HEK293T (cell line): ENCODE results near the gene HMCN2.

Source experiments
- ARNT ChIP-seq: fragments of 450-650 bp; IDR thresholded peaks from 2 replicates; pipeline ENCODE4 v1.6.1; 2017; ENCODE audit warnings: mild to moderate bottlenecking
- BHLHE40 ChIP-seq: fragments of 450-650 bp; IDR thresholded peaks from 2 replicates; pipeline ENCODE4 v1.6.1; 2016; ENCODE audit warnings: mild to moderate bottlenecking, moderate library complexity, borderline replicate concordance
- CTBP1 ChIP-seq: fragments of 450-650 bp; IDR thresholded peaks from 2 replicates; pipeline ENCODE4 v1.6.1; 2016; ENCODE audit warnings: borderline replicate concordance
- FOXK2 ChIP-seq: fragments of 450-650 bp; IDR thresholded peaks from 2 replicates; pipeline ENCODE4 v1.6.1; 2016; ENCODE audit warnings: mild to moderate bottlenecking
- FOXM1 ChIP-seq: fragments of 450-650 bp; IDR thresholded peaks from 2 replicates; pipeline ENCODE4 v1.6.1; 2017; ENCODE audit warnings: mild to moderate bottlenecking, borderline replicate concordance
- HDGF ChIP-seq: fragments of 450-650 bp; IDR thresholded peaks from 2 replicates; pipeline ENCODE4 v1.6.1; 2017; ENCODE audit warnings: antibody characterized with exemption, borderline replicate concordance
- L3MBTL2 ChIP-seq: fragments of 450-650 bp; conservative IDR thresholded peaks from 2 replicates; pipeline ENCODE4 v1.6.1; 2016; ENCODE audit warnings: mild to moderate bottlenecking
- LEF1 ChIP-seq: fragments of 450-650 bp; IDR thresholded peaks from 2 replicates; pipeline ENCODE4 v1.6.1; 2017; ENCODE audit warnings: mild to moderate bottlenecking, borderline replicate concordance
- NFRKB ChIP-seq: fragments of 450-650 bp; IDR thresholded peaks from 2 replicates; pipeline ENCODE4 v1.6.1; 2016; ENCODE audit warnings: mild to moderate bottlenecking, moderate library complexity
- SP1 ChIP-seq: fragments of 450-650 bp; IDR thresholded peaks from 2 replicates; pipeline ENCODE4 v1.6.1; 2017
- SUZ12 ChIP-seq: fragments of 450-650 bp; IDR thresholded peaks from 2 replicates; pipeline ENCODE4 v1.6.1; 2016; ENCODE audit warnings: mild to moderate bottlenecking
- TARDBP ChIP-seq: fragments of 450-650 bp; IDR thresholded peaks from 2 replicates; pipeline ENCODE4 v1.6.1; 2016
- ZNF384 ChIP-seq: fragments of 450-650 bp; IDR thresholded peaks from 2 replicates; pipeline ENCODE4 v1.6.1; 2016
- TF ChIP-seq, protein P1 (sequence below): fragments of 450-650 bp; IDR thresholded peaks from 2 replicates; pipeline ENCODE4 v1.6.1; 2016

- TF ChIP-seq TARDBP = no peak
- no peak for TF ChIP-seq FOXM1
- no peak for TF ChIP-seq ZNF384
- TF ChIP-seq FOXK2 = no peak
- no peak for TF ChIP-seq BHLHE40
- TF ChIP-seq SP1 = no peak
- TF ChIP-seq HDGF = no peak
- no peak for TF ChIP-seq ARNT
- no peak for TF ChIP-seq L3MBTL2
- no peak for TF ChIP-seq LEF1
- no peak for TF ChIP-seq SUZ12
- TF ChIP-seq NFRKB = no peak
- TF ChIP-seq CTBP1 = no peak
- TF ChIP-seq, protein P1, sequence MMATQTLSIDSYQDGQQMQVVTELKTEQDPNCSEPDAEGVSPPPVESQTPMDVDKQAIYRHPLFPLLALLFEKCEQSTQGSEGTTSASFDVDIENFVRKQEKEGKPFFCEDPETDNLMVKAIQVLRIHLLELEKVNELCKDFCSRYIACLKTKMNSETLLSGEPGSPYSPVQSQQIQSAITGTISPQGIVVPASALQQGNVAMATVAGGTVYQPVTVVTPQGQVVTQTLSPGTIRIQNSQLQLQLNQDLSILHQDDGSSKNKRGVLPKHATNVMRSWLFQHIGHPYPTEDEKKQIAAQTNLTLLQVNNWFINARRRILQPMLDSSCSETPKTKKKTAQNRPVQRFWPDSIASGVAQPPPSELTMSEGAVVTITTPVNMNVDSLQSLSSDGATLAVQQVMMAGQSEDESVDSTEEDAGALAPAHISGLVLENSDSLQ = no peak
Measured at GRCh38 chr9:130366888-130367550, 101.5 kb downstream of the HMCN2 start.
